Calu3 (cell line): ENCODE results near the gene PRPS2. TPM values are rescaled to one million over a fixed set of nuclear protein-coding genes. Genes with fewer than 3 reads are reported as not detected.

ENCODE experiments used
- BruUV-seq: library from RNA; stranded (reverse); fragments of 400-500 nt; replicated peaks from 2 replicates; lab custom pipeline; 2021; lab: Mats Ljungman, UMichigan
- CTCF ChIA-PET: fragments of 300-600 bp; sonication (Branson Sonifier 250); formaldehyde crosslinking; loops from one replicate; lab custom pipeline; 2022; ENCODE audit warnings: antibody characterized with exemption; lab: Charles Lee
- DNase-seq: peaks from one replicate; pipeline ENCODE4 v3.0.0; 2022
- H3K27ac Mint-ChIP-seq: one replicate; pipeline ENCODE4 v1.8.0; 2022; ENCODE audit warnings: mixed read lengths; ENCODE audit not compliant: unreplicated experiment
- H3K27me3 Mint-ChIP-seq: one replicate; pipeline ENCODE4 v1.8.0; 2022; ENCODE audit warnings: mixed read lengths; ENCODE audit not compliant: unreplicated experiment
- H3K36me3 Mint-ChIP-seq: one replicate; pipeline ENCODE4 v1.8.0; 2022; ENCODE audit warnings: mild to moderate bottlenecking, moderate library complexity, mixed read lengths; ENCODE audit not compliant: insufficient read depth, unreplicated experiment
- H3K4me1 Mint-ChIP-seq: one replicate; pipeline ENCODE4 v1.8.0; 2022; ENCODE audit warnings: mild to moderate bottlenecking, low read depth, mixed read lengths; ENCODE audit not compliant: unreplicated experiment
- H3K4me3 Mint-ChIP-seq: one replicate; pipeline ENCODE4 v1.8.0; 2022; ENCODE audit warnings: mild to moderate bottlenecking, low read depth, moderate library complexity, mixed read lengths; ENCODE audit not compliant: unreplicated experiment
- H3K9me3 Mint-ChIP-seq: one replicate; pipeline ENCODE4 v1.8.0; 2022; ENCODE audit warnings: low read depth, mixed read lengths; ENCODE audit not compliant: unreplicated experiment
- intact Hi-C: fragments of 100-400 bp; cut with micrococcal nuclease; formaldehyde crosslinking; loops from one replicate; pipeline ENCODE4 v1.10.0; 2022; ENCODE audit not compliant: unreplicated experiment
- total RNA-seq: library from RNA; stranded (reverse); gene quantifications from 2 replicates; pipeline ENCODE4 v1.2.3, GENCODE V29; 2022
- TF ChIP-seq, protein P1 (sequence below): fragments of 200-600 bp; IDR thresholded peaks from one replicate; pipeline ENCODE4 v1.8.0; 2022; ENCODE audit warnings: antibody characterized with exemption; ENCODE audit not compliant: unreplicated experiment

The PRPS2 gene
- total RNA-seq, 1 experiment from 2014 or later = 102 TPM

DNA sequence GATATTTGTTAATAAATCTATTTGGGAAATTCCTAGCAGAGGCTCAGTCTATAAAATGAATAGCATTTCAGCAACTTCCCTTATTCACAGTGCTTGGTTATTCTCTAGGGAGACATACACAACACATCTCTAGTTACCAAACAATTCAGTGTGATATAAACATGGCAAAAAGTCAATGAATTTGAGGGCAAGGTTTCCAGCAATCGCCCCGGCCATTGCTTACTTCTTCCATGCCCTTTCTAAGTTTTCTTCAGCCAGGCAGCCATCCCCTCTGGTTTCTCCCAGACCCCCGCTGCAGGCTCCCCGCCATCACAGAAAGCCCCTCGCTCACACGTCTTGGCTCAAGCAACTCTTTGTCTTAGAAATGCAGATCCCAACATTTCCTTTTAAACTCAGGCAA, 80.0 kb downstream of the PRPS2 start:
- BruUV-seq = no TSS peak
- Mint-ChIP-seq H3K4me1 (peaks cover 8% of the 10 kb centered on the region), H3K9me3 (no peaks in the 10 kb centered on the region), H3K4me3 (no peak overlapping the region), H3K36me3 (no peaks in the 10 kb centered on the region), H3K27ac (no peak overlapping the region), H3K27me3 (no peaks in the 10 kb centered on the region)
- intact Hi-C loops = no loop called here
- CTCF ChIA-PET = no interaction called here
- DNase-seq = no peak
- TF ChIP-seq, protein P1, sequence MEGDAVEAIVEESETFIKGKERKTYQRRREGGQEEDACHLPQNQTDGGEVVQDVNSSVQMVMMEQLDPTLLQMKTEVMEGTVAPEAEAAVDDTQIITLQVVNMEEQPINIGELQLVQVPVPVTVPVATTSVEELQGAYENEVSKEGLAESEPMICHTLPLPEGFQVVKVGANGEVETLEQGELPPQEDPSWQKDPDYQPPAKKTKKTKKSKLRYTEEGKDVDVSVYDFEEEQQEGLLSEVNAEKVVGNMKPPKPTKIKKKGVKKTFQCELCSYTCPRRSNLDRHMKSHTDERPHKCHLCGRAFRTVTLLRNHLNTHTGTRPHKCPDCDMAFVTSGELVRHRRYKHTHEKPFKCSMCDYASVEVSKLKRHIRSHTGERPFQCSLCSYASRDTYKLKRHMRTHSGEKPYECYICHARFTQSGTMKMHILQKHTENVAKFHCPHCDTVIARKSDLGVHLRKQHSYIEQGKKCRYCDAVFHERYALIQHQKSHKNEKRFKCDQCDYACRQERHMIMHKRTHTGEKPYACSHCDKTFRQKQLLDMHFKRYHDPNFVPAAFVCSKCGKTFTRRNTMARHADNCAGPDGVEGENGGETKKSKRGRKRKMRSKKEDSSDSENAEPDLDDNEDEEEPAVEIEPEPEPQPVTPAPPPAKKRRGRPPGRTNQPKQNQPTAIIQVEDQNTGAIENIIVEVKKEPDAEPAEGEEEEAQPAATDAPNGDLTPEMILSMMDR = no peak

DNA sequence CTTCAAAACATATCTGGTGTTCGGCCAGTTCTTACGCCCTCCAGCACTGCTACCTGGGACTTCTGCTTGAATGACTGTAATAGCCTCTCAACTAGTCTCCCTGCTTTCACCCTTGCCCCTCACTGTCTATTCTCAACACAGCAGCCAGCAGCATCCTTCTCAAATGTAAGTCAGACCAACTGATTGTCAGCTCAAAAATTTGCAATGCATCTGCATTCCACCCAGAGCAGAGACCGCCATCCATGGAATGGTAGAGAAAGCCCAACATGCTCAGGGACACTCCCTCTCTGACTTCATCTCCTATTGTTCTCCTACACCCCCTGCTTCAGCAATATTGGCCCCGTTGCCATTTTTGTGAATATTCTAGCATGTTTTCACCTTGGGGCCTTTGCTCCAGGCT, 81.5 kb downstream of the PRPS2 start:
- no peaks in the 10 kb centered on the region for H3K9me3 Mint-ChIP-seq
- H3K4me1 Mint-ChIP-seq = peaks cover 5% of the 10 kb centered on the region
- DNase-seq = no peak
- intact Hi-C loops = no loop called here
- H3K27me3 Mint-ChIP-seq = no peaks in the 10 kb centered on the region
- CTCF ChIA-PET = no interaction called here
- H3K36me3 Mint-ChIP-seq = no peaks in the 10 kb centered on the region
- BruUV-seq = no TSS peak
- H3K27ac Mint-ChIP-seq = no peak overlapping the region
- no peak overlapping the region for H3K4me3 Mint-ChIP-seq
- TF ChIP-seq, protein P1 = no peak

Other genes starting within 250 kb of the PRPS2 start
- not detected in 2 replicates for gene TLR7, start 75.7 kb downstream of the PRPS2 start, total RNA-seq
- gene TLR8, start 115.2 kb downstream of the PRPS2 start, total RNA-seq = not detected in 2 replicates
- 5,274 and 5,368 TPM in 2 replicates for gene TMSB4X, start 183.7 kb downstream of the PRPS2 start, total RNA-seq